Measurements from ENCODE around the gene C6orf15.
A peak's percentile ranks its signal among the peaks of the same experiment; 100 is the strongest.

GRCh38 chr6:31070711-31071197, 41.6 kb downstream of the C6orf15 start:
- peak; percentile 21 for TF ChIP-seq CTCF (IDR thresholded peaks at IDR 0.05; ENCODE audit: low read depth, low read length, poor library complexity, severe bottlenecking)
- no peak for TF ChIP-seq EZH2phosphoT487 (IDR thresholded peaks at IDR 0.05; ENCODE audit: borderline replicate concordance, low read length)
